ENCODE results near the gene PARP15. TPM values are rescaled to one million over a fixed set of nuclear protein-coding genes. Genes with fewer than 3 reads are reported as not detected.

Gene PARP15
- total and polyA plus RNA-seq, 3 donors from 2014 or later = 1.5 to 4.8 (median 3.7) TPM

DNA sequence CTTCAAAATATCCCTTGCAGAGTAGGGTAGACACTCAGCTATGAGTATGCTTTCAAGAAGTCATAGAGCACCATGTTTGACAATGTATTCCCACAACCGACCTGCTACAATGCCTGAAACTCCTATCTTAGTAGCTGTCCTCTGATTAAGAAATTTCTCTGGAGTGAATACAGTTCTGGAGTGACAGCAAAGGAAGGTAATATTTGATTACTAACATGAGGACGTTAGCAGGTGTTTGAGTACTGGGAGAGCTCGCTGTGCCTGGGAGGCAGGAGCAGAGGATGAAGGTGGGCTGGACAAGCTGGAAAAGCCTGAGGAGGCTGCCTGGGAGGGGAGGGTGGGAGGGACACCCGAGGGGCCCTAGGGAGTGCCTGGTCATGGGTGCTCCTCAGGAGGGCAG, 42.9 kb downstream of the PARP15 start:
- no peak for DNase-seq
- Histone ChIP-seq H3K27ac (no peak overlapping the region), H3K36me3 (ENCODE audit: low read depth, missing control alignments) (no peaks in the 10 kb centered on the region), H3K9me3 (no peaks in the 10 kb centered on the region), H3K4me3 (no peak overlapping the region), H3K4me1 (no peaks in the 10 kb centered on the region), H3K27me3 (no peaks in the 10 kb centered on the region)
- intact Hi-C loops (cut with DNase I; ENCODE audit: low total_unique reads) = no loop called here
- 69 to 83% methylated on average over 4 of the region's 4 CpGs for WGBS, 2 donors
- no peak for TF ChIP-seq CTCF (IDR thresholded peaks at IDR 0.05)

GRCh38 chr3:122621112-122621511, 43.7 kb downstream of the PARP15 start:
- TF ChIP-seq CTCF (IDR thresholded peaks at IDR 0.05) (no peak), POLR2A (IDR thresholded peaks at IDR 0.05) (no peak)
- H3K36me3 ChIP-seq (ENCODE audit: low read depth, missing control alignments) = no peaks in the 10 kb centered on the region

GRCh38 chr3:122623031-122623829, 45.8 kb downstream of the PARP15 start:
- intact Hi-C loops (cut with DNase I; ENCODE audit: low total_unique reads) = no loop called here
- Histone ChIP-seq H3K4me3 (no peak overlapping the region), H3K27me3 (no peaks in the 10 kb centered on the region), H3K27ac (no peak overlapping the region), H3K36me3 (ENCODE audit: low read depth, missing control alignments) (no peaks in the 10 kb centered on the region), H3K9me3 (no peaks in the 10 kb centered on the region), H3K4me1 (no peaks in the 10 kb centered on the region)
- DNase-seq = no peak
- TF ChIP-seq CTCF (IDR thresholded peaks at IDR 0.05) (no peak), POLR2A (IDR thresholded peaks at IDR 0.05) (no peak)
- 66 to 74% methylated on average over 8 of the region's 8 CpGs for WGBS, 2 donors

More at GRCh38 chr3:122621112-122621511, 43.7 kb downstream of the PARP15 start:
- no peak for DNase-seq
- Histone ChIP-seq H3K4me3 (no peak overlapping the region), H3K4me1 (no peaks in the 10 kb centered on the region), H3K27ac (no peak overlapping the region), H3K9me3 (no peaks in the 10 kb centered on the region), H3K27me3 (no peaks in the 10 kb centered on the region)
- intact Hi-C loops (cut with DNase I; ENCODE audit: low total_unique reads) = no loop called here
- WGBS, 2 donors = 61 to 81% methylated on average over 3 of the region's 3 CpGs

DNA sequence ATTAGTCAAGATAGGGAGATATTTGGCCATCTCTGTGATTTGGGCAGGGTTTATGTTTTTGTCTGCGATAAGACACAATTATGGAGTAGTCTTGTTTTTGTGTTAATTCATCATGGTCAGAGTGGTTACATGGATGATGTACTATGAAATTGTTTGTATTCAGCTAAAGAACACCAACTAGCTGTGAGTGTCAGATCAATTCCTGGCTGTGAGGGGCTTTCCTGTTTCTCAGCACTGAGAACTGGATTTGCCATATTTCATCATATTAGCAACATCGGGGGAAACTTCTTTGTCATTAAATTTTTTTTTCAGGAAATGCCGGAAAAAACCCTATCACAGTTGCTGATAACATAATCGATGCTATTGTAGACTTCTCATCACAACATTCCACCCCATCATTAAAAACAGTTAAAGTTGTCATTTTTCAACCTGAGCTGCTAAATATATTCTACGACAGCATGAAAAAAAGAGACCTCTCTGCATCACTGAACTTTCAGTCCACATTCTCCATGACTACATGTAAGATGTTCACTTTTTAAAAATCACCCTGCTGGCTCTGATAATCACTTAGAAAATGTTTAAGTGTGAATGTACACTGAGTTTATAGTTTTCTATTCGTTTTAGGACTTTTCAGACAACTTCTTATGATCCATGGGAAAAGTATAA, 49.2 kb downstream of the PARP15 start:
- Histone ChIP-seq H3K9me3 (no peaks in the 10 kb centered on the region), H3K4me3 (no peak overlapping the region), H3K27me3 (no peaks in the 10 kb centered on the region), H3K36me3 (ENCODE audit: low read depth, missing control alignments) (no peaks in the 10 kb centered on the region), H3K27ac (no peak overlapping the region), H3K4me1 (no peaks in the 10 kb centered on the region)
- TF ChIP-seq POLR2A (IDR thresholded peaks at IDR 0.05) (no peak), CTCF (IDR thresholded peaks at IDR 0.05) (no peak)
- intact Hi-C loops (cut with DNase I; ENCODE audit: low total_unique reads) = no loop called here
- no peak for DNase-seq
- 82% methylated on average over 6 of the region's 6 CpGs for WGBS, 2 donors

Data from testis (tissue), 3 donors.